ENCODE data around the gene TOR2A.
A peak's percentile ranks its signal among the peaks of the same experiment; 100 is the strongest.

GRCh38 chr9:127770905-127771569, 35.9 kb upstream of the TOR2A start:
- TF ChIP-seq CTCF (IDR thresholded peaks at IDR 0.05) (no peak), POLR2A (IDR thresholded peaks at IDR 0.05) (peak; percentile 36)
